Neural cell (in vitro differentiated cells): ENCODE data around the gene ARF3. TPM values are rescaled to one million over a fixed set of nuclear protein-coding genes. Genes with fewer than 3 reads are reported as not detected.

ENCODE experiments used
- H2AFZ ChIP-seq: fragments of 200-600, 300-800 bp; sonication (generic), shearing (Covaris generic); 2 replicates; pipeline ENCODE4 v1.6.0; 2014; ENCODE audit warnings: low read depth, mild to moderate bottlenecking, antibody characterized with exemption, low read length, moderate library complexity
- H3F3A ChIP-seq: fragments of 200-600 bp; shearing (Covaris generic); 2 replicates; pipeline ENCODE4 v1.6.1; 2016; ENCODE audit warnings: mild to moderate bottlenecking, moderate library complexity, mixed read lengths, antibody characterized with exemption, low read length; ENCODE audit not compliant: insufficient read depth, poor library complexity, severe bottlenecking
- H3K27ac ChIP-seq: fragments of 200-600, 300-800 bp; sonication (generic), shearing (Covaris generic); 2 replicates; pipeline ENCODE4 v1.5.1; 2014; ENCODE audit warnings: mild to moderate bottlenecking, low read length, moderate library complexity
- H3K27me3 ChIP-seq: fragments of 300-800, 200-600 bp; sonication (generic), shearing (Covaris generic); 2 replicates; pipeline ENCODE4 v1.6.0; 2014; ENCODE audit warnings: mild to moderate bottlenecking, low read depth, low read length, moderate library complexity; ENCODE audit not compliant: insufficient read depth
- H3K36me3 ChIP-seq: fragments of 300-800, 200-600 bp; sonication (generic), shearing (Covaris generic); 2 replicates; pipeline ENCODE4 v1.5.1; 2014; ENCODE audit warnings: mild to moderate bottlenecking, antibody characterized with exemption, low read length, moderate library complexity; ENCODE audit not compliant: insufficient read depth
- H3K4me2 ChIP-seq: fragments of 300-800, 200-600 bp; sonication (generic), shearing (Covaris generic); 2 replicates; pipeline ENCODE4 v1.6.0; 2014; ENCODE audit warnings: mild to moderate bottlenecking, low read length
- H3K4me3 ChIP-seq: fragments of 300-800, 200-600 bp; sonication (generic), shearing (Covaris generic); 2 replicates; pipeline ENCODE4 v1.5.1; 2014; ENCODE audit warnings: mild to moderate bottlenecking, low read length, moderate library complexity
- H3K79me2 ChIP-seq: fragments of 200-600 bp; shearing (Covaris generic); replicated peaks from 2 replicates; pipeline ENCODE4 v1.6.0; 2014; ENCODE audit warnings: mild to moderate bottlenecking, low read length, moderate library complexity; ENCODE audit not compliant: insufficient read depth
- H3K9ac ChIP-seq: fragments of 300-800, 200-600 bp; sonication (generic), shearing (Covaris generic); 2 replicates; pipeline ENCODE4 v1.6.1; 2016; ENCODE audit warnings: mild to moderate bottlenecking, low read length, mixed read lengths
- H3K9me2 ChIP-seq: fragments of 200-600 bp; shearing (Covaris generic); 2 replicates; pipeline ENCODE4 v1.6.1; 2016; ENCODE audit warnings: mild to moderate bottlenecking, low read length, mixed read lengths; ENCODE audit not compliant: insufficient read depth
- H3K9me3 ChIP-seq: fragments of 200-600, 300-800 bp; sonication (generic), shearing (Covaris generic); 2 replicates; pipeline ENCODE4 v1.6.1; 2016; ENCODE audit warnings: mild to moderate bottlenecking, mixed run types, low read length, moderate library complexity, mixed read lengths
- H4K20me1 ChIP-seq: fragments of 200-600 bp; shearing (Covaris generic); 2 replicates; pipeline ENCODE4 v1.6.1; 2016; ENCODE audit warnings: mild to moderate bottlenecking, mixed run types; ENCODE audit not compliant: insufficient read depth
- EP300 ChIP-seq: fragments of 450-650 bp; conservative IDR thresholded peaks from 2 replicates; pipeline ENCODE4 v1.6.1; 2014; ENCODE audit warnings: antibody characterized with exemption, mild to moderate bottlenecking, moderate library complexity; ENCODE audit not compliant: poor library complexity, severe bottlenecking
- EZH2 ChIP-seq: fragments of 200-600, 300-800 bp; shearing (Covaris generic), sonication (generic); IDR thresholded peaks from 2 replicates; pipeline ENCODE4 v1.6.1; 2014; ENCODE audit warnings: antibody characterized with exemption, low read length, borderline replicate concordance, mild to moderate bottlenecking; ENCODE audit not compliant: insufficient read depth, poor library complexity, severe bottlenecking
- MXI1 ChIP-seq: fragments of 450-650 bp; conservative IDR thresholded peaks from 2 replicates; pipeline ENCODE4 v1.6.1; 2014; ENCODE audit warnings: antibody characterized with exemption, mild to moderate bottlenecking; ENCODE audit not compliant: poor library complexity, severe bottlenecking
- POLR2AphosphoS5 ChIP-seq: IDR thresholded peaks from 2 replicates; pipeline ENCODE4 v1.6.1; 2012
- RAD21 ChIP-seq: fragments of 450-650 bp; conservative IDR thresholded peaks from 2 replicates; pipeline ENCODE4 v1.6.1; 2014; ENCODE audit warnings: antibody characterized with exemption, mild to moderate bottlenecking, moderate library complexity
- SMC3 ChIP-seq: fragments of 450-650 bp; conservative IDR thresholded peaks from 2 replicates; pipeline ENCODE4 v1.6.1; 2014; ENCODE audit warnings: antibody characterized with exemption, mild to moderate bottlenecking, moderate library complexity; ENCODE audit not compliant: poor library complexity
- TAF1 ChIP-seq: IDR thresholded peaks from 2 replicates; pipeline ENCODE4 v1.6.1; 2012; ENCODE audit warnings: low read depth
- polyA plus RNA-seq: library from polyadenylated mRNA; depleted of rRNA; stranded (reverse); fragments of >200 nt; gene quantifications from 2 replicates; pipeline ENCODE4 v1.2.3, GENCODE V29; 2014
- TF ChIP-seq, protein P1 (sequence below): fragments of 450-650 bp; IDR thresholded peaks from 2 replicates; pipeline ENCODE4 v1.5.1; 2014; ENCODE audit warnings: antibody characterized with exemption, mild to moderate bottlenecking, moderate library complexity; ENCODE audit not compliant: poor library complexity, severe bottlenecking
- TF ChIP-seq, protein P2 (sequence below): IDR thresholded peaks from 2 replicates; pipeline ENCODE4 v1.6.1; 2012; ENCODE audit warnings: borderline replicate concordance

The ARF3 gene
- polyA plus RNA-seq, 1 donor from 2014 or later: 114 TPM

DNA sequence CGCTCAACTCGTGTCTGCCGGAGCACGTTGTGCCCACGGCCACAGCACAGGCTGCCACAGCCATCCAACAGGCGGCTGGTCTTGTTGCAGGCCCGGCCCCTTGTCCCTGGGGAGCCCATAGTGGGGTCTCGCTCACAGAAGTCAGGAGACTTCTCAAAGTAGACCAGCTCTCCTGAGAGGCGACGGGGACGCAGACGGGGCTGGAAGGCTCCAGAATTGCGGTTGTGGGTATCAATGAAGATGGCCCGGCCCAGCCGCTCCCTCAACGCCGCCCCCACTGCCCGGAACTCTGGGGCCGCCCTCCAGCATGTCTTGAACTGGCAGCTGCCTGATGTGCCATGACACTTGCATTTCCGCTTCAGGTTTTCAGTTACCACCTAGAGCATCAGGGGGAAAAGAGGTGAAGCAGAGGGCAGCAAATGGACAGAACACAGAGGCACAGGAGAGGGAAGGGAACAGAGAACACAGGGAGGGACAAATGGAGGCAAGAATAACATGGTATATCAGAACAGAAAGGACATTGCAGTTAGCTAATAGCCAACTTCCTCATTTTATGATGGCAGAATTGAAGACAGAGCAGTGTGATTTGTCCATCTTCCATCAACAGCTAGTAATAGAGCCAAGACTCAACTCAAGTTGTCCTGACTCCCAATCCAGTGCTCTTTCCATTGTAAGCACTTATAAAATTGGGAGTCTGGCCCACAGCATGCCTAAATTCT, 9.0 kb upstream of the ARF3 start:
- Histone ChIP-seq H3K27ac (no peak overlapping the region), H3K79me2 (no peaks in the 10 kb centered on the region), H4K20me1 (no peaks in the 10 kb centered on the region), H2AFZ (no peak overlapping the region), H3K36me3 (no peaks in the 10 kb centered on the region), H3K9me2 (no peaks in the 10 kb centered on the region), H3K9ac (no peak overlapping the region), H3K4me3 (no peak overlapping the region), H3K27me3 (peaks cover 76% of the 10 kb centered on the region), H3F3A (no peaks in the 10 kb centered on the region), H3K9me3 (no peaks in the 10 kb centered on the region), H3K4me2 (no peak overlapping the region)
- TF ChIP-seq, protein P1, sequence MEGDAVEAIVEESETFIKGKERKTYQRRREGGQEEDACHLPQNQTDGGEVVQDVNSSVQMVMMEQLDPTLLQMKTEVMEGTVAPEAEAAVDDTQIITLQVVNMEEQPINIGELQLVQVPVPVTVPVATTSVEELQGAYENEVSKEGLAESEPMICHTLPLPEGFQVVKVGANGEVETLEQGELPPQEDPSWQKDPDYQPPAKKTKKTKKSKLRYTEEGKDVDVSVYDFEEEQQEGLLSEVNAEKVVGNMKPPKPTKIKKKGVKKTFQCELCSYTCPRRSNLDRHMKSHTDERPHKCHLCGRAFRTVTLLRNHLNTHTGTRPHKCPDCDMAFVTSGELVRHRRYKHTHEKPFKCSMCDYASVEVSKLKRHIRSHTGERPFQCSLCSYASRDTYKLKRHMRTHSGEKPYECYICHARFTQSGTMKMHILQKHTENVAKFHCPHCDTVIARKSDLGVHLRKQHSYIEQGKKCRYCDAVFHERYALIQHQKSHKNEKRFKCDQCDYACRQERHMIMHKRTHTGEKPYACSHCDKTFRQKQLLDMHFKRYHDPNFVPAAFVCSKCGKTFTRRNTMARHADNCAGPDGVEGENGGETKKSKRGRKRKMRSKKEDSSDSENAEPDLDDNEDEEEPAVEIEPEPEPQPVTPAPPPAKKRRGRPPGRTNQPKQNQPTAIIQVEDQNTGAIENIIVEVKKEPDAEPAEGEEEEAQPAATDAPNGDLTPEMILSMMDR: no peak
- TF ChIP-seq EZH2: no peak
- TF ChIP-seq MXI1: no peak
- TF ChIP-seq TAF1: no peak
- TF ChIP-seq RAD21: no peak
- TF ChIP-seq, protein P2, sequence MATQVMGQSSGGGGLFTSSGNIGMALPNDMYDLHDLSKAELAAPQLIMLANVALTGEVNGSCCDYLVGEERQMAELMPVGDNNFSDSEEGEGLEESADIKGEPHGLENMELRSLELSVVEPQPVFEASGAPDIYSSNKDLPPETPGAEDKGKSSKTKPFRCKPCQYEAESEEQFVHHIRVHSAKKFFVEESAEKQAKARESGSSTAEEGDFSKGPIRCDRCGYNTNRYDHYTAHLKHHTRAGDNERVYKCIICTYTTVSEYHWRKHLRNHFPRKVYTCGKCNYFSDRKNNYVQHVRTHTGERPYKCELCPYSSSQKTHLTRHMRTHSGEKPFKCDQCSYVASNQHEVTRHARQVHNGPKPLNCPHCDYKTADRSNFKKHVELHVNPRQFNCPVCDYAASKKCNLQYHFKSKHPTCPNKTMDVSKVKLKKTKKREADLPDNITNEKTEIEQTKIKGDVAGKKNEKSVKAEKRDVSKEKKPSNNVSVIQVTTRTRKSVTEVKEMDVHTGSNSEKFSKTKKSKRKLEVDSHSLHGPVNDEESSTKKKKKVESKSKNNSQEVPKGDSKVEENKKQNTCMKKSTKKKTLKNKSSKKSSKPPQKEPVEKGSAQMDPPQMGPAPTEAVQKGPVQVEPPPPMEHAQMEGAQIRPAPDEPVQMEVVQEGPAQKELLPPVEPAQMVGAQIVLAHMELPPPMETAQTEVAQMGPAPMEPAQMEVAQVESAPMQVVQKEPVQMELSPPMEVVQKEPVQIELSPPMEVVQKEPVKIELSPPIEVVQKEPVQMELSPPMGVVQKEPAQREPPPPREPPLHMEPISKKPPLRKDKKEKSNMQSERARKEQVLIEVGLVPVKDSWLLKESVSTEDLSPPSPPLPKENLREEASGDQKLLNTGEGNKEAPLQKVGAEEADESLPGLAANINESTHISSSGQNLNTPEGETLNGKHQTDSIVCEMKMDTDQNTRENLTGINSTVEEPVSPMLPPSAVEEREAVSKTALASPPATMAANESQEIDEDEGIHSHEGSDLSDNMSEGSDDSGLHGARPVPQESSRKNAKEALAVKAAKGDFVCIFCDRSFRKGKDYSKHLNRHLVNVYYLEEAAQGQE: no peak
- TF ChIP-seq POLR2AphosphoS5: no peak
- no peak for TF ChIP-seq EP300
- no peak for TF ChIP-seq SMC3

DNA sequence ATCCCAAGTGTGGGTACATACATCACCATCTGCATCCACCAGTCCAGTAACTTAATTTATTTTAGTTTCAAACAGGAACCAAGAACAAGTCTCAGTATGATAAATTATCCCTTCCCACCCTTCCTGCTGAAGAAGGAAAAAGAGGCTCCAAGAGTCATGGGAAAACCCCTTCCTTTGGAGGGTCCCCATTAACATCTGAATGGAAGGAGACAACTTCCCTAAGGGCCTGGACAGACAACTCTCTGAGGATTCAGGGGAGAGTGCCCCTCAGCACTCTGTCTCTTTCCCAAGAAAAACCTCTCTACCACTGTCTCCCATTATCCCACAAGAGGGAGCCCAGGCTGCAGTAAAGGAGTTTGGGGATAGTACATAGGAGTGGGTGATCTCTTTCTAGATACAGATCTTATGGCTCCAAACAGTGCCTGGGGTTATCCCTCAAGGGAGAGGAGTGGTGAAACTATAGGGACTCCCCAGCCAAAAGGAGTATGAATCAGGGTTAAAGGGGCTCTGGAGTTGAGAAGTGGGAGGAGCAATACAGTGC, 8.1 kb upstream of the ARF3 start:
- no peak overlapping the region for H3K4me2 ChIP-seq
- H3K27me3 ChIP-seq: peaks cover 75% of the 10 kb centered on the region
- H3K79me2 ChIP-seq: no peaks in the 10 kb centered on the region
- H3K36me3 ChIP-seq: no peaks in the 10 kb centered on the region
- H4K20me1 ChIP-seq: no peaks in the 10 kb centered on the region
- no peak overlapping the region for H3K27ac ChIP-seq
- TF ChIP-seq, protein P1: peak; percentile 45
- TF ChIP-seq MXI1 (no peak), SMC3 (peak; percentile 50), RAD21 (peak; percentile 43), EP300 (no peak), POLR2AphosphoS5 (no peak)
- no peaks in the 10 kb centered on the region for H3K9me2 ChIP-seq
- H2AFZ ChIP-seq: no peak overlapping the region
- H3K9ac ChIP-seq: no peak overlapping the region
- H3K4me3 ChIP-seq: no peak overlapping the region
- H3F3A ChIP-seq: no peaks in the 10 kb centered on the region
- H3K9me3 ChIP-seq: no peaks in the 10 kb centered on the region
